HG03159 (cell line): ENCODE results near the gene LAYN.

ENCODE experiments used
- ATAC-seq: cut with Tn5 transposase; IDR thresholded peaks from one replicate; pipeline ENCODE4 v1.9.1; 2021; ENCODE audit warnings: mild to moderate bottlenecking, moderate library complexity; ENCODE audit not compliant: unreplicated experiment

The LAYN gene

GRCh38 chr11:111591187-111591960, 50.9 kb downstream of the LAYN start:
- no peak for ATAC-seq

GRCh38 chr11:111592491-111592890, 52.0 kb downstream of the LAYN start:
- no peak for ATAC-seq

- no peak for ATAC-seq
Measured at GRCh38 chr11:111596319-111596718, 55.8 kb downstream of the LAYN start.

- ATAC-seq: no peak
Measured at GRCh38 chr11:111598148-111598547, 57.6 kb downstream of the LAYN start.

- no peak for ATAC-seq
Measured at GRCh38 chr11:111598559-111598958, 58.0 kb downstream of the LAYN start.

- no peak for ATAC-seq
Measured at GRCh38 chr11:111601636-111601978, 61.1 kb downstream of the LAYN start.

GRCh38 chr11:111601979-111602864, 61.7 kb downstream of the LAYN start, which contains the start of gene SIK2:
TSS of gene SIK2 (plus strand) at chr11:111602449. CDS start at chr11:111602564, 115 bp downstream.
- ATAC-seq: peak; percentile 84

GRCh38 chr11:111602865-111603610, 62.5 kb downstream of the LAYN start:
- ATAC-seq: peak; percentile 26

GRCh38 chr11:111603611-111604130, 63.2 kb downstream of the LAYN start:
- ATAC-seq: no peak

GRCh38 chr11:111604392-111605009, 64.0 kb downstream of the LAYN start:
- no peak for ATAC-seq

- no peak for ATAC-seq
Measured at GRCh38 chr11:111605681-111606080, 65.2 kb downstream of the LAYN start.

- ATAC-seq: no peak
Measured at GRCh38 chr11:111606986-111607385, 66.5 kb downstream of the LAYN start.

GRCh38 chr11:111607751-111608150, 67.2 kb downstream of the LAYN start:
- no peak for ATAC-seq
